Body of pancreas (tissue), 4 donors: Measurements from ENCODE around the gene KRT8. TPM values are rescaled to one million over a fixed set of nuclear protein-coding genes. Genes with fewer than 3 reads are reported as not detected.
"Not testable (repeated sequence)": the region's sequence is repeated elsewhere in the genome, so short reads cannot be mapped to it uniquely, and the experiment has no call there.

Experiments
- ATAC-seq: fragments of 150-250 bp; one replicate; pipeline ENCODE4 v1.9.1; 2016
- DNase-seq, 4 donors: peaks; one replicate each; pipeline ENCODE4 v3.0.0-alpha.2; 2019
- H3K27ac ChIP-seq, 4 donors: fragments of 200-600 bp; sonication (generic); 1 replicate in 3 of 4; 2 replicates in 1 of 4; pipeline versions ENCODE4 v1.5.1 to v1.6.1; 2016 to 2019; ENCODE audit warnings: mild to moderate bottlenecking in 1 of 4, mixed read lengths in 1 of 4, moderate library complexity in 1 of 4
- H3K27me3 ChIP-seq, 2 donors: fragments of 200-600 bp; sonication (generic); one replicate each; pipeline ENCODE4 v1.6.0; 2016; ENCODE audit warnings: mild to moderate bottlenecking in 1 of 2
- H3K36me3 ChIP-seq, 2 donors: fragments of 200-600 bp; sonication (generic); replicated peaks in 1 of 2; 2 replicates each; pipeline ENCODE4 v1.5.1; 2016; ENCODE audit warnings: low read depth in 2 of 2; ENCODE audit not compliant: insufficient read depth in 1 of 2
- H3K4me1 ChIP-seq: fragments of 200-600 bp; sonication (generic); one replicate; pipeline ENCODE4 v1.6.0; 2016
- H3K4me3 ChIP-seq, 2 donors: fragments of 200-600 bp; sonication (generic); 1 replicate in 1 of 2; 2 replicates in 1 of 2; pipeline ENCODE4 v1.5.1; 2016 to 2019
- H3K9me3 ChIP-seq, 3 donors: fragments of 200-600 bp; sonication (generic); 1 replicate in 2 of 3; 2 replicates in 1 of 3; pipeline ENCODE4 v1.5.1; 2016
- POLR2A ChIP-seq, 3 donors: fragments of 450-650 bp; IDR thresholded peaks; one replicate each; pipeline ENCODE4 v1.6.1; 2016; ENCODE audit warnings: antibody characterized with exemption in 3 of 3, mild to moderate bottlenecking in 2 of 3
- WGBS, 2 donors: methylation state at CpG; one replicate each; pipeline ENCODE4 v1.1.5; 2017; 5-methylcytosine and 5-hydroxymethylcytosine counted together
- intact Hi-C: fragments of 100-400 bp; cut with DNase I; formaldehyde crosslinking; loops from one replicate; pipeline ENCODE4 v1.15.1; 2023
- total RNA-seq, 2 donors: library from RNA; depleted of rRNA; stranded (reverse); fragments of >200 nt; gene quantifications; one replicate each; pipeline ENCODE4 v1.1.0, GENCODE V29; 2016
- TF ChIP-seq, protein P1 (sequence below), 7 experiments: fragments of 450-650 bp in 4 of 7; fragments of 200-600 bp in 3 of 7; sonication (generic) in 3 of 7; IDR thresholded peaks; one replicate each; pipeline ENCODE4 v1.5.1; 2016 to 2019; ENCODE audit warnings: antibody characterized with exemption in 7 of 7

The KRT8 gene
- total RNA-seq = 100 to 1,000 TPM; 394 to 455 TPM

DNA sequence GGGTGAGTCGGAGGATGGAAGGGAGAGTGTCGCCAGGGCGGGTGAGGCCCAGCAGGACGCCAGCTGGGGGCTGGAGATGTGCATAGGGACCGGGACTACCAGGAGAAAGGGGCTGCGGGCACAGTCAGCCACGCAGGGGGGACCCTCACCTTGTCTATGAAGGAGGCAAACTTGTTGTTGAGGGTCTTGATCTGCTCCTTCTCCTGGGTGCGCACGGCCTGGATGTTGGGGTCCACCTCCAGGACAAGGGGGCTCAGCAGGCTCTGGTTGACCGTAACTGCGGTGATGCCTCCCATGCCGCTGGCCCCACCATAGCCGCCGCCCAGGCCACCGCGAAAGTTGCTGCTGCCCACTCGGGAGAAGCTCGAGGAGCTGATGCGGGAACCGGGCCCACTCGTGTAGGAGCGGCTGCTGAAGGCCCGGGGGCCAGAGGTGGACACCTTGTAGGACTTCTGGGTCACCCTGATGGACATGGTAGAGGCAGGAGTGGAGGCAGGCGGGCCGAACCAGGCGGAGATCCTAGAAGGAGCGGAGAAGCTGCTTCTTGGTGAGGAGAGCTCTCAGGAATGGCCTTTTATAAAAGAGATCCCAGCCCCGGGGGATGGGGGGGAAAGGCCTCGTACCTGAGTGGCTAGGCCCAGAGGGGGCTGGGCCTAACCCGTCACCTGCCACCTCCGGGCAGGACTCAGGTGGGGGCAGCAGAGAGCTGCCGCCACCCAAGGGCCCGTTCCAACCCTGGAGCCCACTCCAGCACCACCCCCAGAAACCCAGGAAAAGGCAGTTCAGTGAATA is at the start of gene KRT8:
KRT8 (minus strand) TSS at position 568 of the 792 bp plus-strand sequence; CDS start at position 473, 95 bp downstream.
- H3K27ac ChIP-seq = peak within 1 kb of the TSS; percentile 95 to 99 (median 97)
- ATAC-seq (peak; percentile 80), DNase-seq (peak; percentile 97 to 98 (median 97))
- TF ChIP-seq, protein P1, sequence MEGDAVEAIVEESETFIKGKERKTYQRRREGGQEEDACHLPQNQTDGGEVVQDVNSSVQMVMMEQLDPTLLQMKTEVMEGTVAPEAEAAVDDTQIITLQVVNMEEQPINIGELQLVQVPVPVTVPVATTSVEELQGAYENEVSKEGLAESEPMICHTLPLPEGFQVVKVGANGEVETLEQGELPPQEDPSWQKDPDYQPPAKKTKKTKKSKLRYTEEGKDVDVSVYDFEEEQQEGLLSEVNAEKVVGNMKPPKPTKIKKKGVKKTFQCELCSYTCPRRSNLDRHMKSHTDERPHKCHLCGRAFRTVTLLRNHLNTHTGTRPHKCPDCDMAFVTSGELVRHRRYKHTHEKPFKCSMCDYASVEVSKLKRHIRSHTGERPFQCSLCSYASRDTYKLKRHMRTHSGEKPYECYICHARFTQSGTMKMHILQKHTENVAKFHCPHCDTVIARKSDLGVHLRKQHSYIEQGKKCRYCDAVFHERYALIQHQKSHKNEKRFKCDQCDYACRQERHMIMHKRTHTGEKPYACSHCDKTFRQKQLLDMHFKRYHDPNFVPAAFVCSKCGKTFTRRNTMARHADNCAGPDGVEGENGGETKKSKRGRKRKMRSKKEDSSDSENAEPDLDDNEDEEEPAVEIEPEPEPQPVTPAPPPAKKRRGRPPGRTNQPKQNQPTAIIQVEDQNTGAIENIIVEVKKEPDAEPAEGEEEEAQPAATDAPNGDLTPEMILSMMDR (IDR thresholded peaks at IDR 0.05) = peak; percentile 37 to 88 (median 75)
- peak; percentile 100 for TF ChIP-seq POLR2A (IDR thresholded peaks at IDR 0.05)
- H3K9me3 ChIP-seq, H3K27me3 ChIP-seq, H3K36me3 ChIP-seq, intact Hi-C loops: not testable (repeated sequence)
- peaks cover 70% of the 10 kb centered on the region for H3K4me1 ChIP-seq
- peak within 1 kb of the TSS; percentile 87 to 92 for H3K4me3 ChIP-seq
- 13 to 20% methylated on average over 8 to 32 of the region's 33 CpGs for WGBS, 2 donors

DNA sequence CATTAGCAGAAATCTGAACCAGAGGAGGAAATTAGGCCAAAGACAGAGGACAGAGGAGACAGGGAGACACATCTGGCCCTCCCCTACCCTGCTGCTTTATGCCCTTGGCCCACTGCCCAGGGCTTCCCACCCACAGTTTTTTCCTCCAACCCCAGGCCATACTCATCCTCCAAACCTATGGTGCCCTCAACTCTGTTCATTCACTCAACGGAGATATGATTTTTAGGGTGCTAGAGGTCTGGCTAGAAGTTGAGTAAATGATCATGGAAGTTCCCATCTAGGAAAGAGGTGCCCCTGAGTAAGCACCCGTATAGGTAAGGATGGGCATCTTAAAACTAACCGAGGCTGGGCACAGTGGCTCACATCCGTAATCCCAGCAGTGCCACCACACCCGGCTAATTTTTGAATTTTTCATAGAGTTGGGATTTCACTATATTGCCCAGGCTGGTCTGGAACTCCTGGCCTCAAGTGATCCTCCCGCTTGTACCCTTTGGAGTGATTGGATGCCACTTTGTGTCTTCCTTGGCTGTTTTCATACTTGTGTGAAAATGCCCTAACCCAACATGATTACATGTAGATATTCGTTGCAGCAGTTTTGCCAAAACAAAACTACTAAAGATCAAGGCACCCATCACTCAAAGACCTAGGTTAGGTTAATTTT is 48.4 kb upstream of the KRT8 start:
- H3K9me3 ChIP-seq = no peaks in the 10 kb centered on the region
- DNase-seq (no peak), ATAC-seq (no peak)
- peaks cover 31% of the 10 kb centered on the region for H3K4me1 ChIP-seq
- no peak overlapping the region for H3K4me3 ChIP-seq
- intact Hi-C loops = no loop called here
- no peaks in the 10 kb centered on the region for H3K27me3 ChIP-seq
- TF ChIP-seq POLR2A (IDR thresholded peaks at IDR 0.05) = peak in 1 of 3 donors; percentile 42
- TF ChIP-seq, protein P1 (IDR thresholded peaks at IDR 0.05) = no peak
- 77 to 79% methylated on average over 7 of the region's 7 CpGs for WGBS, 2 donors
- H3K36me3 ChIP-seq = peaks cover 4 to 5% of the 10 kb centered on the region in 2 donors
- peak overlapping the region in 2 of 4 donors; percentile 55 to 99 for H3K27ac ChIP-seq

DNA sequence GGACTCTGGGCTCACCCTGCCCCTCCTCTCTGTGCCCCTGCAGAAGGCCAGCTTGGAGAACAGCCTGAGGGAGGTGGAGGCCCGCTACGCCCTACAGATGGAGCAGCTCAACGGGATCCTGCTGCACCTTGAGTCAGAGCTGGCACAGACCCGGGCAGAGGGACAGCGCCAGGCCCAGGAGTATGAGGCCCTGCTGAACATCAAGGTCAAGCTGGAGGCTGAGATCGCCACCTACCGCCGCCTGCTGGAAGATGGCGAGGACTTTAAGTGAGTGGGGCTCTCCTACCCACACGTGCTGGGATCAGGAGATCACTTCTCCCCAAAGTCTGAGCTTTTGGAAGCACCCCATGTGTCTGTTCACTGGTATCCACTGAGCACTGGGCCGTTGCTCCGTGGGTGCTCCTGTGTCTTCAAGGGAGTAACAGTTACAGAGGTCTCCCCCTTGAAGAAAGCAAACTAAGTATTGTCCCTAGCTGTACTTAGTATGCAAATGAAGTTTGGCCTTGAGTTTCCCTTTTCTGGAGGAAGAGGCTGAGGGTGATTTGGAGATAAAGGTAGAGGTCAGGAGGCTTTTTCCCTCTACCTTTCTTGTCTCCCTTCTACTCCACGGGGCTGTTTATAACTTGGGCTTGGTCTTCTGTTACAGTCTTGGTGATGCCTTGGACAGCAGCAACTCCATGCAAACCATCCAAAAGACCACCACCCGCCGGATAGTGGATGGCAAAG is 47.4 kb upstream of the KRT8 start:
- peak overlapping the region; percentile 15 to 99 (median 98) for H3K27ac ChIP-seq
- peaks cover 42% of the 10 kb centered on the region for H3K4me1 ChIP-seq
- 25 to 37% methylated on average over 9 to 15 of the region's 15 CpGs for WGBS, 2 donors
- H3K9me3 ChIP-seq = no peaks in the 10 kb centered on the region
- TF ChIP-seq POLR2A (IDR thresholded peaks at IDR 0.05) = peak in 1 of 3 donors; percentile 26
- TF ChIP-seq, protein P1 (IDR thresholded peaks at IDR 0.05) = peak; percentile 34 to 74 (median 67)
- H3K36me3 ChIP-seq = peaks cover 4 to 5% of the 10 kb centered on the region in 2 donors
- no peak overlapping the region for H3K4me3 ChIP-seq
- ATAC-seq = no peak
- H3K27me3 ChIP-seq = no peaks in the 10 kb centered on the region
- peak; percentile 85 to 93 (median 91) for DNase-seq
- intact Hi-C loops = no loop called here

DNA sequence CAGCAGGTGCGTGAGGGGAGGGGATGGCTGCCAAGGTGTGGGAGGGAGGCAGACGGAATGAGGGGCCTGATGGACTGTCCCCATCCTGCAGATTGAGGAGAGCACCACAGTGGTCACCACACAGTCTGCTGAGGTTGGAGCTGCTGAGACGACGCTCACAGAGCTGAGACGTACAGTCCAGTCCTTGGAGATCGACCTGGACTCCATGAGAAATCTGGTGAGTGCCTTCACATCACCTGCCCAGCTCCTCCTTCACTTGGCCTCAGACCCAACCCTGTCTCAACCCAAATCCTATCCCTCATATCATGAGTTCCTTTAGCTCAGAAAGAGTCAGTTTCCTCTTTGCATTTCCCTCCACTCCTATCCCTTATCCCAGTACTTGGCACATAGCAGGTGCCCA is 46.8 kb upstream of the KRT8 start:
- peaks cover 48% of the 10 kb centered on the region for H3K4me1 ChIP-seq
- intact Hi-C loops = no loop called here
- H3K36me3 ChIP-seq = peaks cover 4 to 5% of the 10 kb centered on the region in 2 donors
- no peaks in the 10 kb centered on the region for H3K27me3 ChIP-seq
- TF ChIP-seq, protein P1 (IDR thresholded peaks at IDR 0.05) = no peak
- 11 to 51% methylated on average over 6 of the region's 6 CpGs for WGBS, 2 donors
- ATAC-seq (no peak), DNase-seq (no peak)
- no peak overlapping the region for H3K4me3 ChIP-seq
- H3K27ac ChIP-seq = peak overlapping the region; percentile 15 to 99 (median 98)
- H3K9me3 ChIP-seq = no peaks in the 10 kb centered on the region
